ENCODE data around the gene MFAP3L. TPM values are rescaled to one million over a fixed set of nuclear protein-coding genes. Genes with fewer than 3 reads are reported as not detected.
"Not testable (repeated sequence)": the region's sequence is repeated elsewhere in the genome, so short reads cannot be mapped to it uniquely, and the experiment has no call there.

Gene MFAP3L
- total RNA-seq, 6 experiments from 2014 or later, result 0.94 to 6.4 (median 2.1) TPM

DNA sequence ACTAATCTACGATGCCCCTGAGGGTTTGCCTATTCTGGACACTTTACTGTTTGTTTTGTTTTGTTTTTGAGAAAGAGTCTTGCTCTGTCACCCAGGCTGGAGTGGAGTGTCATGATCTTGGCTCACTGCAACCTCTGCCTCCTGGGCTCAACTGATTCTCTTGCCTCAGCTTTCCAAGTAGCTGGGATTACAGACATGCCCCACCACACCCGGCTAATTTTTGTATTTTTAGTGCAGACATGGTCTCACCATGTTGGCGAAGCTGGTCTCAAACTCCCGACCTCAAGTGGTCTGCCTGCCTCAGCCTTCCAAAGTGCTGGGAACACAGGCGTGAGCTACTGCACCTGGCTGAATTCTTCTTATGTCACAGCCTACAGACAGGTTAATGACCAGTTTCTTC, 70.7 kb downstream of the MFAP3L start:
- no peak for DNase-seq
- Mint-ChIP-seq H3K4me3 (no peak overlapping the region), H3K4me1 (ENCODE audit: low read depth) (peaks cover 18% of the 10 kb centered on the region), H3K27ac (no peak overlapping the region), H3K9me3 (no peaks in the 10 kb centered on the region), H3K36me3 (ENCODE audit: low read depth) (no peaks in the 10 kb centered on the region), H3K27me3 (ENCODE audit: insufficient read depth) (peaks cover 5% of the 10 kb centered on the region)
- TF ChIP-seq, protein P1, sequence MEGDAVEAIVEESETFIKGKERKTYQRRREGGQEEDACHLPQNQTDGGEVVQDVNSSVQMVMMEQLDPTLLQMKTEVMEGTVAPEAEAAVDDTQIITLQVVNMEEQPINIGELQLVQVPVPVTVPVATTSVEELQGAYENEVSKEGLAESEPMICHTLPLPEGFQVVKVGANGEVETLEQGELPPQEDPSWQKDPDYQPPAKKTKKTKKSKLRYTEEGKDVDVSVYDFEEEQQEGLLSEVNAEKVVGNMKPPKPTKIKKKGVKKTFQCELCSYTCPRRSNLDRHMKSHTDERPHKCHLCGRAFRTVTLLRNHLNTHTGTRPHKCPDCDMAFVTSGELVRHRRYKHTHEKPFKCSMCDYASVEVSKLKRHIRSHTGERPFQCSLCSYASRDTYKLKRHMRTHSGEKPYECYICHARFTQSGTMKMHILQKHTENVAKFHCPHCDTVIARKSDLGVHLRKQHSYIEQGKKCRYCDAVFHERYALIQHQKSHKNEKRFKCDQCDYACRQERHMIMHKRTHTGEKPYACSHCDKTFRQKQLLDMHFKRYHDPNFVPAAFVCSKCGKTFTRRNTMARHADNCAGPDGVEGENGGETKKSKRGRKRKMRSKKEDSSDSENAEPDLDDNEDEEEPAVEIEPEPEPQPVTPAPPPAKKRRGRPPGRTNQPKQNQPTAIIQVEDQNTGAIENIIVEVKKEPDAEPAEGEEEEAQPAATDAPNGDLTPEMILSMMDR (IDR thresholded peaks at IDR 0.05), result no peak

DNA sequence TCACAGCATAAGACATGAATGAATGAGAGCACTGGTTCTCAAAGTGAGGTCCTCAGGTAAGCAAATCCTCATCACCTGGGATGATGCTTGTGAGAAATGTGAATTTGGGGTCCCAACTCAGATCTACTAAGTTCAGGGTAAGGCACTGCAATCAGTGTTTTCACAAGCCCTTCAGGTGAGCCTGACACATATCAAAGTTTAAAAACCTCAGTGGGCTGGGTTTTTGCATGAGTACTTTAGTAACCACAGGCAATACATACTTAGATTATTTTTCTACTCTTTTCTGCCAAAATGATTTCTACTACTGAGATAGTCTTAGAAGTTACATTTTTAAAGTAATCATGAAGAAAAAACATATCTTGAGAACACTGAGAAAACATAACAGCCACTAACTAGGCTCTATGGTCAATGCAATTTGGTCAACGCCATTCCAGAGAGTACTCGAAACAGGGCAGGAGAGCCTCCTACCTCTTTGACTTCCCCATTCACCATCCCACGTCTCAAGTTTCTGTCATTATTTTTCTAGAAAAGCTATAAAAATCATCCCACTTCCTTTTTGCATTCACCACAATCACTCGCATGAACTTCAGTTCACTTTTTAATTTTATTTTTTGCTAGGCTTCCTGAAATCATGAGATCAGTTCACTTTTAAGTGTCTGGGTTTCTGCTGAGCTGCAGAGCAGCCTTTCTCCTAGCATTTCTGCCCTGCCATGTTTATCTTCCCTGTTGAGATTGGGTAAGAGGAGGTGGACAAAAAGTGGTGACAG, 73.8 kb downstream of the MFAP3L start:
- TF ChIP-seq, protein P1 (IDR thresholded peaks at IDR 0.05), result no peak
- Mint-ChIP-seq H3K27ac (no peak overlapping the region), H3K27me3 (ENCODE audit: insufficient read depth) (peaks cover 12% of the 10 kb centered on the region), H3K36me3 (ENCODE audit: low read depth) (no peaks in the 10 kb centered on the region), H3K4me3 (no peak overlapping the region), H3K4me1 (ENCODE audit: low read depth) (peaks cover 13% of the 10 kb centered on the region), H3K9me3 (no peaks in the 10 kb centered on the region)
- DNase-seq, result no peak

DNA sequence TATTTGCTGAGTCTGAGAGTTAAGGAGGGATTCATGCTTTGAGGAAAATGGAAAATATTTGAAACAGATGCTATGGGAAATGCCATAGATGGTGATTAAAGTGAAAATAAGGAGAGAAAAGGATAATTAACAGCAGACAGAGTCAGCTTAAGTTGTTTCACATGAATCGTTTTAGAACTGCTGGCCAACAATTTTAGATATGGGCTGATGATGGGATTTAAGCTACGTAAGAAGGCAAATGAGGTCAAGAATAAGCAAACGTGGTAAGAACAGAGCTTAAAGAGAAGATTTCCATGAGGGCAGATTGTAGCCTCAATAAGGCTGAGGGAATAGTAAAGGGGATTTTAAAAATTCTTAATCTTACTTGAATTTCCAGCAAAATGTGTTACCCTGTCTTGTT, 77.9 kb downstream of the MFAP3L start:
- Mint-ChIP-seq H3K27me3 (ENCODE audit: insufficient read depth) (peaks cover 12% of the 10 kb centered on the region), H3K36me3 (ENCODE audit: low read depth) (no peaks in the 10 kb centered on the region), H3K4me3 (no peak overlapping the region), H3K27ac (no peak overlapping the region), H3K9me3 (no peaks in the 10 kb centered on the region), H3K4me1 (ENCODE audit: low read depth) (peaks cover 6% of the 10 kb centered on the region; the same call in 1 of the 2 replicates)
- no peak for DNase-seq
- TF ChIP-seq, protein P1 (IDR thresholded peaks at IDR 0.05), result no peak

- Mint-ChIP-seq H3K4me1 (ENCODE audit: low read depth) (peaks cover 6% of the 10 kb centered on the region; the same call in 1 of the 2 replicates), H3K9me3 (no peaks in the 10 kb centered on the region), H3K27me3 (ENCODE audit: insufficient read depth) (peaks cover 13% of the 10 kb centered on the region), H3K36me3 (ENCODE audit: low read depth) (no peaks in the 10 kb centered on the region), H3K4me3 (no peak overlapping the region), H3K27ac (no peak overlapping the region)
- TF ChIP-seq, protein P1 (IDR thresholded peaks at IDR 0.05), result no peak
- no peak for DNase-seq
Observed at GRCh38 chr4:169945636-169946035, 80.6 kb downstream of the MFAP3L start.

DNA sequence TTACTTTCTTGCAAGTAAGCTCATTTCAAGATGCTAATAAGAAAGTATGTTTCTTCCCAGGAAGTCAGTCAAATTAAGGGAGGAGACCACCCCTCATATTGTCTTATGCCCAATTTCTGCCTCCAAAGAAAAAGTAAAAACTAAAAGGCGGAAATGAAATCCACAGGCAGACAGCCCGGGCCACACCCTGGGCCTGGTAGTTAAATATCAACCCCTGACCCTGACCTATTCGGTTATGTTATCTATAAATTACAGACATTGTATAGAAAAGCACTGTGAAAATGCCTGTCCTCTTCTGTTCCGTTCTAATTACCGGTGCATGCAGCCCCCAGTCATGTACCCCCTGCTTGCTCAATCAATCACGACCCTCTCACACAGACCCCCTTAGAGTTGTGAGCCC, 82.6 kb downstream of the MFAP3L start:
- not testable (repeated sequence) for H3K4me3 Mint-ChIP-seq; H3K27ac Mint-ChIP-seq; H3K9me3 Mint-ChIP-seq; H3K36me3 Mint-ChIP-seq (ENCODE audit: low read depth); H3K4me1 Mint-ChIP-seq (ENCODE audit: low read depth); DNase-seq
- peaks cover 13% of the 10 kb centered on the region for H3K27me3 Mint-ChIP-seq (ENCODE audit: insufficient read depth)

- H3K4me3 Mint-ChIP-seq, result no peak overlapping the region
- TF ChIP-seq, protein P1 (IDR thresholded peaks at IDR 0.05), result no peak
- no peak overlapping the region for H3K27ac Mint-ChIP-seq
- H3K9me3 Mint-ChIP-seq, result no peaks in the 10 kb centered on the region
- H3K27me3 Mint-ChIP-seq (ENCODE audit: insufficient read depth), result peaks cover 8% of the 10 kb centered on the region
- no peaks in the 10 kb centered on the region for H3K36me3 Mint-ChIP-seq (ENCODE audit: low read depth)
- H3K4me1 Mint-ChIP-seq (ENCODE audit: low read depth), result peaks cover 6% of the 10 kb centered on the region; the same call in 1 of the 2 replicates
- DNase-seq, result no peak
Observed at GRCh38 chr4:169941141-169941540, 85.1 kb downstream of the MFAP3L start.
